AG04449 (cell line): ENCODE measurements around the gene SMAD9.

Experiments
- CTCF ChIA-PET: fragments of 350-600 bp; formaldehyde crosslinking; extraction: SDS; loops from one replicate; lab custom pipeline; 2021; ENCODE audit warnings: antibody characterized with exemption; lab: Yijun Ruan, JAX
- POLR2A ChIA-PET: fragments of 400-600, 350-600 bp; formaldehyde crosslinking; extraction: SDS; loops from one replicate; lab custom pipeline; 2020; ENCODE audit warnings: antibody characterized with exemption, inconsistent platforms; lab: Yijun Ruan, JAX
- DNase-seq: peaks from one replicate; pipeline ENCODE4 v3.0.0-alpha.2; 2010; ENCODE audit warnings: low read depth, low spot score
- H3K4me3 ChIP-seq: 2 replicates; pipeline ENCODE4 v1.5.1; 2011; ENCODE audit warnings: low read depth, mild to moderate bottlenecking, control low read depth, low read length
- CTCF ChIP-seq: IDR thresholded peaks from one replicate; pipeline ENCODE4 v1.5.1; 2011; ENCODE audit warnings: mild to moderate bottlenecking, moderate library complexity, low read length, control low read depth, inconsistent platforms; ENCODE audit not compliant: insufficient read depth; ENCODE audit errors: missing control alignments

SMAD9 gene

GRCh38 chr13:36882829-36883390 is 37.1 kb downstream of the SMAD9 start:
- POLR2A ChIA-PET = no interaction called here

GRCh38 chr13:36880961-36881360 is 39.1 kb downstream of the SMAD9 start:
- POLR2A ChIA-PET = no interaction called here
- no peak for TF ChIP-seq CTCF
- H3K4me3 ChIP-seq = no peak overlapping the region
- no peak for DNase-seq
- CTCF ChIA-PET = interaction anchor here (1.1 to 1.8 kb wide), 2 partner anchors 23 to 100 kb away, joined by 5 to 11 read pairs; no protein-coding TSS in a partner anchor

More at GRCh38 chr13:36882829-36883390, 37.1 kb downstream of the SMAD9 start:
- no peak for DNase-seq
- TF ChIP-seq CTCF = no peak
- CTCF ChIA-PET = interaction anchor here (1.2 kb wide), 1 partner anchor 25 kb away, joined by 5 read pairs; no protein-coding TSS in a partner anchor
- H3K4me3 ChIP-seq = no peak overlapping the region

GRCh38 chr13:36879218-36879938 is 40.7 kb downstream of the SMAD9 start:
- no peak overlapping the region for H3K4me3 ChIP-seq
- POLR2A ChIA-PET = no interaction called here
- no peak for TF ChIP-seq CTCF
- no peak for DNase-seq
- CTCF ChIA-PET = interaction anchor here (1.6 to 2.8 kb wide), 2 partner anchors 21 to 102 kb away, joined by 5 to 9 read pairs; no protein-coding TSS in a partner anchor

- TF ChIP-seq CTCF = no peak
- DNase-seq = no peak
- no peak overlapping the region for H3K4me3 ChIP-seq
- ChIA-PET CTCF (interaction anchor here (1.2 to 1.6 kb wide), 2 partner anchors 18 to 105 kb away, joined by 5 to 6 read pairs; no protein-coding TSS in a partner anchor), POLR2A (no interaction called here)
Measured at GRCh38 chr13:36875961-36876360, 44.1 kb downstream of the SMAD9 start.

- POLR2A ChIA-PET = no interaction called here
- TF ChIP-seq CTCF = no peak
- CTCF ChIA-PET = interaction anchor here (1.6 kb wide), 1 partner anchor 17 kb away, joined by 6 read pairs; no protein-coding TSS in a partner anchor
- no peak for DNase-seq
- H3K4me3 ChIP-seq = no peak overlapping the region
Measured at GRCh38 chr13:36875431-36875830, 44.6 kb downstream of the SMAD9 start.

- CTCF ChIA-PET = interaction anchor here (1.4 to 2.7 kb wide), 3 partner anchors 14 to 126 kb away, joined by 3 to 11 read pairs (median 5); partner anchors contain the start of gene ALG5
- POLR2A ChIA-PET = no interaction called here
- no peak overlapping the region for H3K4me3 ChIP-seq
- DNase-seq = no peak
- TF ChIP-seq CTCF = no peak
Measured at GRCh38 chr13:36872621-36873020, 47.4 kb downstream of the SMAD9 start.
